CD4-positive, alpha-beta memory T cell (primary cell): Measurements from ENCODE around the gene PLAAT2. TPM values are rescaled to one million over a fixed set of nuclear protein-coding genes. Genes with fewer than 3 reads are reported as not detected.

Experiments used
- CTCF ChIA-PET: fragments of 350-600 bp; sonication (Branson Sonifier 250); formaldehyde crosslinking; loops from one replicate; lab custom pipeline; 2021; ENCODE audit warnings: inconsistent platforms; ENCODE audit not compliant: partially characterized antibody; lab: Charles Lee
- POLR2A ChIA-PET: fragments of 350-600 bp; sonication (Branson Sonifier 250); formaldehyde crosslinking; loops from one replicate; lab custom pipeline; 2021; ENCODE audit not compliant: partially characterized antibody; lab: Charles Lee
- DNase-seq, 5 donors: peaks; one replicate each; pipeline versions ENCODE4 v3.0.0 to v3.0.0-alpha.2; 2020 to 2022; ENCODE audit warnings: mixed read lengths in 1 of 5
- H3K27ac ChIP-seq: one replicate; pipeline ENCODE4 v1.7.0; 2013; ENCODE audit warnings: low read depth, low read length
- H3K27me3 ChIP-seq: 2 replicates; pipeline ENCODE4 v1.7.0; 2013; ENCODE audit warnings: mild to moderate bottlenecking, low read length, moderate library complexity; ENCODE audit not compliant: insufficient read depth
- H3K36me3 ChIP-seq: 2 replicates; pipeline ENCODE4 v1.7.0; 2013; ENCODE audit warnings: mild to moderate bottlenecking, low read length, moderate library complexity; ENCODE audit not compliant: insufficient read depth
- H3K4me1 ChIP-seq: 2 replicates; pipeline ENCODE4 v1.7.0; 2013; ENCODE audit warnings: mild to moderate bottlenecking, low read length, moderate library complexity; ENCODE audit not compliant: insufficient read depth
- H3K4me3 ChIP-seq, 2 donors: one replicate each; pipeline ENCODE4 v1.7.0; 2013; ENCODE audit warnings: low read length in 2 of 2, mild to moderate bottlenecking in 1 of 2
- H3K9me3 ChIP-seq, 2 donors: one replicate each; pipeline ENCODE4 v1.7.0; 2013; ENCODE audit warnings: low read length in 2 of 2, control low read depth in 1 of 2; ENCODE audit not compliant: control insufficient read depth in 1 of 2
- H3K27ac Mint-ChIP-seq, 7 donors: one replicate each; pipeline ENCODE4 v1.8.0; 2020 to 2021; ENCODE audit warnings: mixed read lengths in 7 of 7, mild to moderate bottlenecking in 6 of 7, inconsistent platforms in 3 of 7, moderate library complexity in 3 of 7
- H3K27me3 Mint-ChIP-seq, 2 donors: one replicate each; pipeline ENCODE4 v1.8.0; 2020 to 2021; ENCODE audit warnings: mixed read lengths in 2 of 2
- H3K36me3 Mint-ChIP-seq, 2 donors: one replicate each; pipeline ENCODE4 v1.8.0; 2020 to 2021; ENCODE audit warnings: mixed read lengths in 2 of 2, inconsistent platforms in 1 of 2, mild to moderate bottlenecking in 1 of 2
- H3K4me1 Mint-ChIP-seq, 4 donors: one replicate each; pipeline ENCODE4 v1.8.0; 2020 to 2021; ENCODE audit warnings: mixed read lengths in 4 of 4, mild to moderate bottlenecking in 1 of 4
- H3K4me3 Mint-ChIP-seq, 8 donors: one replicate each; pipeline ENCODE4 v1.8.0; 2020 to 2021; ENCODE audit warnings: mixed read lengths in 8 of 8, mild to moderate bottlenecking in 7 of 8, moderate library complexity in 6 of 8, inconsistent platforms in 3 of 8
- H3K9me3 Mint-ChIP-seq, 8 donors: one replicate each; pipeline ENCODE4 v1.8.0; 2020 to 2021; ENCODE audit warnings: mixed read lengths in 8 of 8, mild to moderate bottlenecking in 5 of 8, inconsistent platforms in 3 of 8, moderate library complexity in 1 of 8
- intact Hi-C: fragments of 100-400 bp; cut with micrococcal nuclease; formaldehyde crosslinking; loops from one replicate; pipeline ENCODE4 v1.15.1; 2023
- polyA plus RNA-seq, 2 donors: library from polyadenylated mRNA; unstranded; fragments of 300-500 nt; fragmentation: Illumina TruSeq; gene quantifications; one replicate each; pipeline ENCODE4 v1.2.3, GENCODE V29; 2021
- total RNA-seq, 2 experiments: library from RNA; stranded (reverse); gene quantifications; one replicate each; pipeline ENCODE4 v1.2.3, GENCODE V29; 2021

The PLAAT2 gene
- total and polyA plus RNA-seq, 4 experiments from 2014 or later = 0.48 TPM; not detected in 3

DNA sequence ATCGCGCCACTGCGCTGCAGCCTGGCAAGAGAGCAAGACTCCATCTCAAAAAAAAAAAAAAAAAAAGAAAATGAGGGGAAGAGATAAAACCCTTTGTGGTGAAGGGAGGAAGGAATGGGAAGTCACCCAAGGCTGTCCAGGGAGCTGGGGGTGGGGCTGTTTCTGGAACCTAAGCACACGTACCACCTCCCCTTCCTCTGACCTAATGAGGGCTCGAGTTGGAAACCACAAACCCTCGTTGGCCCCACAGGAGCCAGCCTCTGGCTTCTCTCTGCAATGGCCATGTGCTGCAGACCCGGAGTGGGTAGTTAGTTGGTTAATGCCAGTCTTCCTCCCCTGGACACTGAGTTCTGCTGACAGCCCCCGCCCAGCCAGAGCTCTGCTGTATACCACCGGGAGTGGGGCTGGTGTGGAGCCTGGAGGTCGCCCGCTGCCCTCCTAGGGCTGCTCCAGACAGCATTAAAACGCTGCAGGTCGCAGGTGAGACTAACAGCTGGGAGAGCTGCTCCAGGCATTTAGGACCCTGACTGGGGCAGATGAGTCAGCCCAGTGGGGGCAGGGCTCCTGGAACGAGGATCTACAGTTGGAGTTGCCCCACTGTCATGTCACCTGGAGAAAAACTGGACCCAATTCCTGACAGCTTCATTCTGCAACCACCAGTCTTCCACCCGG lies 57.2 kb downstream of the PLAAT2 start, which contains the start of gene LGALS12:
Gene LGALS12, plus strand, starts transcription at position 228 of the 672 bp plus-strand sequence. Its CDS starts 375 bp downstream, at position 603.
- Histone ChIP-seq H3K4me3 (no peak within 1 kb of the TSS), H3K4me1 (peaks cover 20% of the 10 kb centered on the region), H3K27ac (no peak within 1 kb of the TSS), H3K9me3 (no peaks in the 10 kb centered on the region), H3K27me3 (no peaks in the 10 kb centered on the region), H3K36me3 (no peaks in the 10 kb centered on the region)
- intact Hi-C loops = no loop called here
- H3K27ac Mint-ChIP-seq = peak within 1 kb of the TSS in 1 of 7 donors; percentile 23
- H3K27me3 Mint-ChIP-seq = no peaks in the 10 kb centered on the region
- H3K36me3 Mint-ChIP-seq = no peaks in the 10 kb centered on the region
- H3K4me1 Mint-ChIP-seq = peaks cover 3 to 18% (median 9%) of the 10 kb centered on the region in 4 donors
- DNase-seq = no peak
- ChIA-PET CTCF (interaction anchor here (0.9 to 5.1 kb wide), 2 partner anchors 26 to 133 kb away, joined by 3 to 24 read pairs; no protein-coding TSS in a partner anchor), POLR2A (interaction anchor here (1.1 to 2.6 kb wide), 2 partner anchors 17 to 31 kb away, joined by 3 to 7 read pairs; partner anchors contain the start of gene PLAAT4)
- H3K9me3 Mint-ChIP-seq = peaks cover 0 to 8% (median 4%) of the 10 kb centered on the region in 8 donors
- H3K4me3 Mint-ChIP-seq = no peak within 1 kb of the TSS

GRCh38 chr11:63504933-63505586 lies 58.1 kb downstream of the PLAAT2 start:
- Mint-ChIP-seq H3K27ac (no peak overlapping the region), H3K4me1 (peaks cover 3 to 18% (median 9%) of the 10 kb centered on the region in 4 donors), H3K9me3 (peaks cover 2 to 17% (median 12%) of the 10 kb centered on the region in 8 donors), H3K27me3 (no peaks in the 10 kb centered on the region), H3K36me3 (peaks cover 0 to 7% of the 10 kb centered on the region in 2 donors), H3K4me3 (no peak overlapping the region)
- H3K9me3 ChIP-seq = no peaks in the 10 kb centered on the region
- no peak overlapping the region for H3K27ac ChIP-seq
- H3K4me3 ChIP-seq = no peak overlapping the region
- peaks cover 20% of the 10 kb centered on the region for H3K4me1 ChIP-seq
- no peaks in the 10 kb centered on the region for H3K36me3 ChIP-seq
- H3K27me3 ChIP-seq = no peaks in the 10 kb centered on the region
- ChIA-PET CTCF (interaction anchor here (1.0 to 5.1 kb wide), 3 partner anchors 25 to 32 kb away, joined by 3 to 24 read pairs (median 6); partner anchors contain the start of gene PLAAT4), POLR2A (no interaction called here)
- DNase-seq = no peak
- intact Hi-C loops = no loop called here

- no peaks in the 10 kb centered on the region for H3K36me3 ChIP-seq
- H3K9me3 Mint-ChIP-seq = peaks cover 2 to 25% (median 22%) of the 10 kb centered on the region in 8 donors
- POLR2A ChIA-PET = no interaction called here
- peaks cover 0 to 4% of the 10 kb centered on the region in 2 donors for H3K9me3 ChIP-seq
- DNase-seq = no peak
- peaks cover 20% of the 10 kb centered on the region for H3K4me1 ChIP-seq
- peaks cover 3 to 18% (median 9%) of the 10 kb centered on the region in 4 donors for H3K4me1 Mint-ChIP-seq
- H3K36me3 Mint-ChIP-seq = peaks cover 0 to 16% of the 10 kb centered on the region in 2 donors
- intact Hi-C loops = no loop called here
- H3K27me3 Mint-ChIP-seq = no peaks in the 10 kb centered on the region
- CTCF ChIA-PET = interaction anchor here (1.0 kb wide), 2 partner anchors 25 to 33 kb away, joined by 3 to 6 read pairs; partner anchors contain the start of gene PLAAT4
- no peak overlapping the region for H3K4me3 Mint-ChIP-seq
- peak overlapping the region in 1 of 7 donors; percentile 25 for H3K27ac Mint-ChIP-seq
- H3K4me3 ChIP-seq = no peak overlapping the region
- H3K27ac ChIP-seq = no peak overlapping the region
- H3K27me3 ChIP-seq = no peaks in the 10 kb centered on the region
Measured at GRCh38 chr11:63504054-63504453, 59.1 kb downstream of the PLAAT2 start.

- ChIA-PET CTCF (no interaction called here), POLR2A (no interaction called here)
- Mint-ChIP-seq H3K4me3 (no peak overlapping the region), H3K9me3 (peaks cover 2 to 30% (median 23%) of the 10 kb centered on the region in 8 donors), H3K36me3 (peaks cover 0 to 16% of the 10 kb centered on the region in 2 donors), H3K27ac (no peak overlapping the region), H3K4me1 (peaks cover 3 to 18% (median 9%) of the 10 kb centered on the region in 4 donors), H3K27me3 (peaks cover 1 to 4% of the 10 kb centered on the region in 2 donors)
- no peak for DNase-seq
- intact Hi-C loops = no loop called here
- Histone ChIP-seq H3K27me3 (no peaks in the 10 kb centered on the region), H3K9me3 (peaks cover 0 to 4% of the 10 kb centered on the region in 2 donors), H3K4me3 (no peak overlapping the region), H3K36me3 (no peaks in the 10 kb centered on the region), H3K4me1 (peaks cover 20% of the 10 kb centered on the region), H3K27ac (no peak overlapping the region)
Measured at GRCh38 chr11:63503492-63503891, 59.7 kb downstream of the PLAAT2 start.

Other genes with a start within 250 kb of the PLAAT2 start
- gene SLC22A9, start 193.6 kb downstream of the PLAAT2 start, total RNA-seq = not detected
- gene SLC22A9, start 193.6 kb downstream of the PLAAT2 start, polyA plus RNA-seq = not detected
- gene PLAAT5, start 72.2 kb downstream of the PLAAT2 start, total RNA-seq = not detected
- not detected for gene PLAAT5, start 72.2 kb downstream of the PLAAT2 start, polyA plus RNA-seq
- gene LGALS12, start 57.3 kb downstream of the PLAAT2 start, total RNA-seq = not detected
- gene LGALS12, start 57.3 kb downstream of the PLAAT2 start, polyA plus RNA-seq = not detected
- 100 to 1,000 TPM; 152 to 167 TPM for gene PLAAT4, start 26.6 kb downstream of the PLAAT2 start, total RNA-seq
- gene PLAAT4, start 26.6 kb downstream of the PLAAT2 start, polyA plus RNA-seq = 100 to 1,000 TPM; 387 to 416 TPM
- gene PLAAT3, start 51.1 kb upstream of the PLAAT2 start, total RNA-seq = 1 to 10 TPM; 3.6 to 4.7 TPM
- 1 to 10 TPM; 7.4 to 9.2 TPM for gene PLAAT3, start 51.1 kb upstream of the PLAAT2 start, polyA plus RNA-seq
- gene ATL3, start 108.0 kb upstream of the PLAAT2 start, total RNA-seq = 10 to 100 TPM; 40.4 to 43.3 TPM
- gene ATL3, start 108.0 kb upstream of the PLAAT2 start, polyA plus RNA-seq = 10 to 100 TPM; 22.2 to 29.3 TPM
- 10 to 100 TPM; 41.7 to 41.8 TPM for gene RTN3, start 118.1 kb upstream of the PLAAT2 start, total RNA-seq
- gene RTN3, start 118.1 kb upstream of the PLAAT2 start, polyA plus RNA-seq = 10 to 100 TPM; 43.9 to 72.9 TPM
- 1 to 10 TPM; 1.4 to 1.7 TPM for gene ZFTA, start 205.4 kb upstream of the PLAAT2 start, total RNA-seq
- gene ZFTA, start 205.4 kb upstream of the PLAAT2 start, polyA plus RNA-seq = under 1 TPM in 1 of 2 donors, not detected in 1; 0.06 TPM